Posterior vena cava (tissue), 2 donors: ENCODE data around the gene ABCA7. TPM values are rescaled to one million over a fixed set of nuclear protein-coding genes. Genes with fewer than 3 reads are reported as not detected.

Experiments
- DNase-seq: peaks from one replicate; pipeline ENCODE4 v3.0.0-alpha.2; 2020; ENCODE audit warnings: low spot score
- intact Hi-C, 2 donors: fragments of 100-400 bp; cut with DNase I; formaldehyde crosslinking; loops; one replicate each; pipeline versions ENCODE4 v1.14.1 to v1.14.2; 2022 to 2023
- total RNA-seq, 2 donors: library from RNA; stranded (reverse); fragmentation: NEBNext Ultra II Directional; extraction: Animal tissue kit (Norgen Biotek cat#: 25700); gene quantifications; one replicate each; pipeline ENCODE4 v1.2.1, GENCODE V29; 2021
- donor health status: DM: yes; HTN: yes; CAD: no.
- donor health status: DM: yes; HTN: yes; CAD: no.

Gene ABCA7
- total RNA-seq, 2 donors from 2014 or later: 4.0 to 4.4 TPM

GRCh38 chr19:1073956-1074517, 34.1 kb downstream of the ABCA7 start:
- intact Hi-C loops: no loop called here
- DNase-seq: no peak

- intact Hi-C loops: loop anchor here in 1 of 2 donors (1.0 kb wide), 1 partner anchor 34 kb away; no protein-coding TSS in a partner anchor
- DNase-seq: peak; percentile 97
These were observed 34.8 kb downstream of the ABCA7 start for GRCh38 chr19:1074544-1075283.

GRCh38 chr19:1076046-1076386, 36.1 kb downstream of the ABCA7 start:
- DNase-seq: no peak
- intact Hi-C loops: no loop called here

- peak; percentile 91 for DNase-seq
- intact Hi-C loops: no loop called here
These were observed 37.0 kb downstream of the ABCA7 start for GRCh38 chr19:1076951-1077350.

GRCh38 chr19:1079566-1080111, 39.7 kb downstream of the ABCA7 start:
- peak; percentile 83 for DNase-seq
- intact Hi-C loops: loop anchor here in 1 of 2 donors (5.0 kb wide), 1 partner anchor 32 kb away; no protein-coding TSS in a partner anchor

- DNase-seq: peak; percentile 84
- intact Hi-C loops: loop anchor here in 1 of 2 donors (5.0 kb wide), 1 partner anchor 33 kb away; no protein-coding TSS in a partner anchor
These were observed 40.7 kb downstream of the ABCA7 start for GRCh38 chr19:1080360-1081161.

- DNase-seq: peak; percentile 79
- intact Hi-C loops: loop anchor here in 1 of 2 donors (5.0 kb wide), 1 partner anchor 34 kb away; no protein-coding TSS in a partner anchor
These were observed 41.6 kb downstream of the ABCA7 start for GRCh38 chr19:1081301-1082164.

- peak; percentile 85 for DNase-seq
- intact Hi-C loops: loop anchor here in 1 of 2 donors (5.0 kb wide), 1 partner anchor 35 kb away; no protein-coding TSS in a partner anchor
These were observed 42.4 kb downstream of the ABCA7 start for GRCh38 chr19:1082165-1082927.

- intact Hi-C loops: loop anchor here in 1 of 2 donors (5.0 kb wide), 1 partner anchor 36 kb away; no protein-coding TSS in a partner anchor
- peak; percentile 74 for DNase-seq
These were observed 43.3 kb downstream of the ABCA7 start for GRCh38 chr19:1082928-1083816.

- intact Hi-C loops: loop anchor here in 1 of 2 donors (5.0 kb wide), 1 partner anchor 37 kb away; no protein-coding TSS in a partner anchor
- peak; percentile 65 for DNase-seq
These were observed 44.3 kb downstream of the ABCA7 start for GRCh38 chr19:1084024-1084868.

GRCh38 chr19:1085053-1085658, 45.2 kb downstream of the ABCA7 start:
- intact Hi-C loops: no loop called here

GRCh38 chr19:1085676-1086442, 46.0 kb downstream of the ABCA7 start:
- intact Hi-C loops: no loop called here
- no peak for DNase-seq

More at GRCh38 chr19:1085053-1085658, 45.2 kb downstream of the ABCA7 start:
- DNase-seq: no peak

- intact Hi-C loops: no loop called here
- no peak for DNase-seq
These were observed 46.7 kb downstream of the ABCA7 start for GRCh38 chr19:1086613-1087012.

- intact Hi-C loops: no loop called here
- DNase-seq: peak; percentile 91
These were observed 48.0 kb downstream of the ABCA7 start for GRCh38 chr19:1087813-1088415.
